ENCODE measurements around the gene COBL.

DNA sequence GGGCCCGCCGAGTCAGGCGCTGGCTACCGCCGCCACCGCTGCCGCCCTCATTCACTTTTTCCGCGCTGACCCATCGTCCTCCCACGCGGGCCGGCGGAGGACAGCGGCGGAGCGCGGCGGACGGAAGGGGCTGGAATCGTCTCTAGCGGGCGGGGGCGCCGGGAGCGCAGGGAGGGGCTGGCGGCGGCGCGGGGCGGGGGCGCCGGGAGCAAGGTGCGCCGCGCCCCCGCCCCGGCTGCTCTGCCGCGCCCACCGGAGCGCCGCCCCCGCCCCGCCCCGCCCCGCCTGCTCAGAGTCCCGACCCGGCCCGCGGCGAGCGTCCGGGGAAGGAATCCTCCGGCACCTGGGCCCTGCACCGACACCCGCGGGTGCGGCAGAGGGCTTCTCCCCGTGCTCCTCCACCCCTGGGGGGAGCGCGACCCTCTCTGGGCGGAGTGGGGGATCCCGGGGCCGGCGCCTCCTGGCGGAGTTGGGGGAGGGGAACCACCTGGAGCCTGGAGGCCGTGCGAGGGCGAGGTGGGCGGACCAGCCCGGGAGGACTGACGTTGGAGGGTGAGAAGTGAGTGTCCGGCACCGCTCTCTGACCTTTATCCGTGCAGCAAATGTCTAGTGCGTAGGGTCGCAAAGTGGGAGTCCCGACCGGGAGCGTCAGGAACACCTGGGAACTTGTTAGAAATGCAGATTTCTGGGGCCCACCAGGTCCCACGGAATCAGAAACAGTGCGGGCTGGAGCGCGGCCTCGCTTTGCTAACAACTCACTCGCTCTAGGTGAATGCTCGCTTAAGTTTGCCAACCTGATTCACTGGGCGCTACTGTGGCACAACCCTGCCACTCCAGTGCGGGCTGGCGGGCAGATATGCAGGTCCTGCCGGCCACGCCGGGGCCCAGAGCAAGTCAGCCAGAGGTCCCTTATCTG is at the start of gene COBL:
- TF ChIP-seq POLR2A (IDR thresholded peaks at IDR 0.05): no peak
- TF ChIP-seq, protein P1, sequence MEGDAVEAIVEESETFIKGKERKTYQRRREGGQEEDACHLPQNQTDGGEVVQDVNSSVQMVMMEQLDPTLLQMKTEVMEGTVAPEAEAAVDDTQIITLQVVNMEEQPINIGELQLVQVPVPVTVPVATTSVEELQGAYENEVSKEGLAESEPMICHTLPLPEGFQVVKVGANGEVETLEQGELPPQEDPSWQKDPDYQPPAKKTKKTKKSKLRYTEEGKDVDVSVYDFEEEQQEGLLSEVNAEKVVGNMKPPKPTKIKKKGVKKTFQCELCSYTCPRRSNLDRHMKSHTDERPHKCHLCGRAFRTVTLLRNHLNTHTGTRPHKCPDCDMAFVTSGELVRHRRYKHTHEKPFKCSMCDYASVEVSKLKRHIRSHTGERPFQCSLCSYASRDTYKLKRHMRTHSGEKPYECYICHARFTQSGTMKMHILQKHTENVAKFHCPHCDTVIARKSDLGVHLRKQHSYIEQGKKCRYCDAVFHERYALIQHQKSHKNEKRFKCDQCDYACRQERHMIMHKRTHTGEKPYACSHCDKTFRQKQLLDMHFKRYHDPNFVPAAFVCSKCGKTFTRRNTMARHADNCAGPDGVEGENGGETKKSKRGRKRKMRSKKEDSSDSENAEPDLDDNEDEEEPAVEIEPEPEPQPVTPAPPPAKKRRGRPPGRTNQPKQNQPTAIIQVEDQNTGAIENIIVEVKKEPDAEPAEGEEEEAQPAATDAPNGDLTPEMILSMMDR (IDR thresholded peaks at IDR 0.05): no peak
